Measurements from ENCODE around the gene ASPSCR1.

GRCh38 chr17:81966343-81967243 lies 10.8 kb upstream of the ASPSCR1 start:
- TF ChIP-seq EZH2 (IDR thresholded peaks at IDR 0.05) (no peak), CTCF (IDR thresholded peaks at IDR 0.05) (no peak), EZH2phosphoT487 (IDR thresholded peaks at IDR 0.05) (no peak)
